Spinal cord (tissue), 10 donors: ENCODE results near the gene CMIP. TPM values are rescaled to one million over a fixed set of nuclear protein-coding genes. Genes with fewer than 3 reads are reported as not detected.

Experiments used
- DNase-seq, 6 donors: peaks; one replicate each; pipeline versions ENCODE4 v3.0.0 to v3.0.0-alpha.2; 2013 to 2015; ENCODE audit warnings: low spot score in 6 of 6, low read depth in 4 of 6
- H3K27ac ChIP-seq: one replicate; pipeline ENCODE4 v1.5.1; 2013; ENCODE audit warnings: low read depth, low read length, control low read depth
- H3K27me3 ChIP-seq: one replicate; pipeline ENCODE4 v1.6.1; 2013; ENCODE audit warnings: low read length; ENCODE audit not compliant: control insufficient read depth, insufficient read depth
- H3K36me3 ChIP-seq: one replicate; pipeline ENCODE4 v1.6.1; 2013; ENCODE audit warnings: low read length; ENCODE audit not compliant: control insufficient read depth, insufficient read depth
- H3K4me1 ChIP-seq: one replicate; pipeline ENCODE4 v1.6.1; 2013; ENCODE audit warnings: low read length; ENCODE audit not compliant: control insufficient read depth, insufficient read depth
- H3K4me3 ChIP-seq: one replicate; pipeline ENCODE4 v1.5.1; 2013; ENCODE audit warnings: low read depth, low read length, control low read depth
- H3K9me3 ChIP-seq: one replicate; pipeline ENCODE4 v1.6.1; 2013; ENCODE audit warnings: low read length; ENCODE audit not compliant: control insufficient read depth, insufficient read depth
- WGBS: methylation state at CpG from one replicate; pipeline ENCODE4 v1.1.5; 2013; ENCODE audit warnings: missing lambda C conversion rate; ENCODE audit not compliant: insufficient coverage; 5-methylcytosine and 5-hydroxymethylcytosine counted together
- polyA plus RNA-seq, 2 donors: library from polyadenylated mRNA; unstranded; fragments of 120-200 nt; gene quantifications; one replicate each; pipeline ENCODE4 v1.2.1, GENCODE V29; 2013; ENCODE audit not compliant: insufficient read length in 2 of 2
- total RNA-seq, 2 donors: library from RNA; depleted of rRNA in 1 of 2; stranded (reverse); fragments of 120-200 nt in 1 of 2; fragments of >200 nt in 1 of 2; gene quantifications; one replicate each; pipeline versions ENCODE4 v1.2.3 to v1.2.4, GENCODE V29; 2013 to 2014
- donor health status: healthy.

CMIP gene
- total and polyA plus RNA-seq, 4 donors, result 20.6 to 151 (median 100) TPM

- no peaks in the 10 kb centered on the region for H3K9me3 ChIP-seq
- H3K27me3 ChIP-seq, result no peaks in the 10 kb centered on the region
- peaks cover 24% of the 10 kb centered on the region for H3K4me1 ChIP-seq
- H3K4me3 ChIP-seq, result no peak overlapping the region
- WGBS, result 90% methylated on average over 12 of the region's 14 CpGs
- no peak overlapping the region for H3K27ac ChIP-seq
- H3K36me3 ChIP-seq, result peaks cover 6% of the 10 kb centered on the region
- no peak for DNase-seq
Observed at GRCh38 chr16:81583893-81584631, 139.5 kb downstream of the CMIP start.

- Histone ChIP-seq H3K27ac (no peak overlapping the region), H3K36me3 (peaks cover 15% of the 10 kb centered on the region), H3K27me3 (no peaks in the 10 kb centered on the region), H3K4me1 (peaks cover 28% of the 10 kb centered on the region), H3K9me3 (no peaks in the 10 kb centered on the region), H3K4me3 (no peak overlapping the region)
- no peak for DNase-seq
- 78% methylated on average over 7 of the region's 8 CpGs for WGBS
Observed at GRCh38 chr16:81585785-81586184, 141.2 kb downstream of the CMIP start.

- 98% methylated on average over 6 of the region's 7 CpGs for WGBS
- Histone ChIP-seq H3K4me3 (no peak overlapping the region), H3K36me3 (peaks cover 15% of the 10 kb centered on the region), H3K9me3 (no peaks in the 10 kb centered on the region), H3K27me3 (no peaks in the 10 kb centered on the region), H3K27ac (no peak overlapping the region), H3K4me1 (peaks cover 28% of the 10 kb centered on the region)
- DNase-seq, result no peak
Observed at GRCh38 chr16:81586417-81586816, 141.8 kb downstream of the CMIP start.

- H3K36me3 ChIP-seq, result peaks cover 15% of the 10 kb centered on the region
- 90% methylated on average over 6 of the region's 11 CpGs for WGBS
- no peaks in the 10 kb centered on the region for H3K27me3 ChIP-seq
- H3K4me3 ChIP-seq, result no peak overlapping the region
- no peak for DNase-seq
- no peaks in the 10 kb centered on the region for H3K9me3 ChIP-seq
- H3K27ac ChIP-seq, result no peak overlapping the region
- peaks cover 23% of the 10 kb centered on the region for H3K4me1 ChIP-seq
Observed at GRCh38 chr16:81586977-81587625, 142.5 kb downstream of the CMIP start.

GRCh38 chr16:81587626-81588160 is 143.1 kb downstream of the CMIP start:
- 81% methylated on average over 12 of the region's 12 CpGs for WGBS
- H3K4me3 ChIP-seq, result no peak overlapping the region
- DNase-seq, result no peak
- no peaks in the 10 kb centered on the region for H3K9me3 ChIP-seq
- H3K27ac ChIP-seq, result no peak overlapping the region
- peaks cover 15% of the 10 kb centered on the region for H3K36me3 ChIP-seq
- peaks cover 23% of the 10 kb centered on the region for H3K4me1 ChIP-seq
- no peaks in the 10 kb centered on the region for H3K27me3 ChIP-seq

- Histone ChIP-seq H3K36me3 (peaks cover 21% of the 10 kb centered on the region), H3K27ac (no peak overlapping the region), H3K27me3 (no peaks in the 10 kb centered on the region), H3K4me1 (peaks cover 21% of the 10 kb centered on the region), H3K9me3 (no peaks in the 10 kb centered on the region), H3K4me3 (no peak overlapping the region)
- WGBS, result 89% methylated on average over 15 of the region's 17 CpGs
- DNase-seq, result no peak
Observed at GRCh38 chr16:81588326-81589081, 143.9 kb downstream of the CMIP start.

GRCh38 chr16:81589975-81590650 is 145.5 kb downstream of the CMIP start:
- no peak overlapping the region for H3K27ac ChIP-seq
- DNase-seq, result no peak
- WGBS, result 78% methylated on average over 6 of the region's 13 CpGs
- peaks cover 18% of the 10 kb centered on the region for H3K4me1 ChIP-seq
- no peak overlapping the region for H3K4me3 ChIP-seq
- no peaks in the 10 kb centered on the region for H3K9me3 ChIP-seq
- H3K36me3 ChIP-seq, result peaks cover 24% of the 10 kb centered on the region
- H3K27me3 ChIP-seq, result no peaks in the 10 kb centered on the region

- 66% methylated on average over 5 of the region's 5 CpGs for whole genome bisulfite sequencing
- Histone ChIP-seq H3K27me3 (no peaks in the 10 kb centered on the region), H3K36me3 (peaks cover 24% of the 10 kb centered on the region), H3K4me3 (no peak overlapping the region), H3K27ac (no peak overlapping the region), H3K4me1 (peaks cover 18% of the 10 kb centered on the region), H3K9me3 (no peaks in the 10 kb centered on the region)
- peak in 2 of 6 donors; percentile 35 to 50 for DNase-seq
Observed at GRCh38 chr16:81590714-81591544, 146.3 kb downstream of the CMIP start.

GRCh38 chr16:81591545-81591870 is 146.9 kb downstream of the CMIP start:
- no peak for DNase-seq
- no peak overlapping the region for H3K4me3 ChIP-seq
- no peak overlapping the region for H3K27ac ChIP-seq
- H3K9me3 ChIP-seq, result no peaks in the 10 kb centered on the region
- H3K36me3 ChIP-seq, result peaks cover 24% of the 10 kb centered on the region
- H3K27me3 ChIP-seq, result no peaks in the 10 kb centered on the region
- 67% methylated on average over 1 of the region's 2 CpGs for WGBS
- peaks cover 18% of the 10 kb centered on the region for H3K4me1 ChIP-seq
